Omental fat pad (tissue), 4 donors: ENCODE measurements around the gene WDR11. TPM values are rescaled to one million over a fixed set of nuclear protein-coding genes. Genes with fewer than 3 reads are reported as not detected.

ENCODE experiments used
- ATAC-seq: fragments of 150-250 bp; one replicate; pipeline ENCODE4 v1.9.1; 2016; ENCODE audit warnings: mild to moderate bottlenecking, moderate library complexity; ENCODE audit not compliant: low FRiP score
- DNase-seq: peaks from one replicate; pipeline ENCODE4 v3.0.0-alpha.2; 2019; ENCODE audit warnings: low spot score
- total RNA-seq, 4 donors: library from RNA; depleted of rRNA; stranded (reverse); fragments of >200 nt; gene quantifications; one replicate each; pipeline ENCODE4 v1.1.0, GENCODE V29; 2016
- TF ChIP-seq, protein P1 (sequence below), 3 donors: fragments of 450-650 bp; IDR thresholded peaks; one replicate each; pipeline ENCODE4 v1.5.1; 2016 to 2017; ENCODE audit warnings: antibody characterized with exemption in 3 of 3, mild to moderate bottlenecking in 3 of 3, moderate library complexity in 2 of 3

Gene WDR11
- total RNA-seq, 4 donors from 2014 or later, result 43.3 to 63.2 (median 55.0) TPM

DNA sequence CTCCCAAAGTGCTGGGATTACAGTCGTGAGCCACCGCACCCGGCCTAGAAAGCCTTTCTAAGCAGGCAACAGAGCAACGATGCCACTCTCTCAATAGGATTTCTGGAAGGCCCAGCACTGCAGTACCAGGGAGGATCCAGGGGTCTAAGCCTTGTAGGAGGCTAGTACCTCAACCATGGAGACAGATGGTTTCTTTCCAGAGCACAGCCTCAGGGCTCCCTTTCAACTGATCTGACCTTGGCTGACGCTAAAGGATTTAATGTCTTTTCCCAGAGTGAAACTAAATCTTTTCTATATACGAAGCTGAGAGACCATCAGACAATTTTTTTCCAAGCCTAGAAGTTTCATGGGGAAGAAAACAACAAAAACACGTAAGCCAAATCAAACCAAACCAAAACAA, 78.0 kb downstream of the WDR11 start:
- no peak for ATAC-seq
- TF ChIP-seq, protein P1, sequence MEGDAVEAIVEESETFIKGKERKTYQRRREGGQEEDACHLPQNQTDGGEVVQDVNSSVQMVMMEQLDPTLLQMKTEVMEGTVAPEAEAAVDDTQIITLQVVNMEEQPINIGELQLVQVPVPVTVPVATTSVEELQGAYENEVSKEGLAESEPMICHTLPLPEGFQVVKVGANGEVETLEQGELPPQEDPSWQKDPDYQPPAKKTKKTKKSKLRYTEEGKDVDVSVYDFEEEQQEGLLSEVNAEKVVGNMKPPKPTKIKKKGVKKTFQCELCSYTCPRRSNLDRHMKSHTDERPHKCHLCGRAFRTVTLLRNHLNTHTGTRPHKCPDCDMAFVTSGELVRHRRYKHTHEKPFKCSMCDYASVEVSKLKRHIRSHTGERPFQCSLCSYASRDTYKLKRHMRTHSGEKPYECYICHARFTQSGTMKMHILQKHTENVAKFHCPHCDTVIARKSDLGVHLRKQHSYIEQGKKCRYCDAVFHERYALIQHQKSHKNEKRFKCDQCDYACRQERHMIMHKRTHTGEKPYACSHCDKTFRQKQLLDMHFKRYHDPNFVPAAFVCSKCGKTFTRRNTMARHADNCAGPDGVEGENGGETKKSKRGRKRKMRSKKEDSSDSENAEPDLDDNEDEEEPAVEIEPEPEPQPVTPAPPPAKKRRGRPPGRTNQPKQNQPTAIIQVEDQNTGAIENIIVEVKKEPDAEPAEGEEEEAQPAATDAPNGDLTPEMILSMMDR (IDR thresholded peaks at IDR 0.05), result no peak
- no peak for DNase-seq

GRCh38 chr10:120931423-120931822, 80.3 kb downstream of the WDR11 start:
- TF ChIP-seq, protein P1 (IDR thresholded peaks at IDR 0.05), result no peak
- ATAC-seq, result no peak
- no peak for DNase-seq

DNA sequence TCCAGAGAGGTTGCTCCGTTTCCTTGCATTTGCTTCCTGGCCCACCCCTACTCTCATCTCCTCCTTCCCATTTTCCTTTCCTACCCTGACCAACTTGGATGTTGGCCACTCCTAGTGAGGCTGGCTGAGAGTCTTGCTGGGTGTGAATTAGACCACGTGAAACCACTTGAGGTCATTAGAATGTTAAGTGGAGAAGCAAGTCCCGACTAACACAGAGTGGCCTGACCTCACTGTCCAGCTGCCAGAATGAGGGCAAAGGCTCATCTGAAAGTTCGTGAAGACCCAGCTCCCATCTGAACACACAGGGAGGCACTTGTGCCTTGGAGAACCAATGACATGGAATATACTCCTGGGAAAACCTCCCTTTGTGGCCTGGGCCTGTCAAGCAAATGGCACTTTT, 80.8 kb downstream of the WDR11 start:
- ATAC-seq, result no peak
- no peak for DNase-seq
- TF ChIP-seq, protein P1 (IDR thresholded peaks at IDR 0.05), result no peak

GRCh38 chr10:120938822-120939221, 87.7 kb downstream of the WDR11 start:
- ATAC-seq (no peak), DNase-seq (no peak)
- TF ChIP-seq, protein P1 (IDR thresholded peaks at IDR 0.05), result no peak

DNA sequence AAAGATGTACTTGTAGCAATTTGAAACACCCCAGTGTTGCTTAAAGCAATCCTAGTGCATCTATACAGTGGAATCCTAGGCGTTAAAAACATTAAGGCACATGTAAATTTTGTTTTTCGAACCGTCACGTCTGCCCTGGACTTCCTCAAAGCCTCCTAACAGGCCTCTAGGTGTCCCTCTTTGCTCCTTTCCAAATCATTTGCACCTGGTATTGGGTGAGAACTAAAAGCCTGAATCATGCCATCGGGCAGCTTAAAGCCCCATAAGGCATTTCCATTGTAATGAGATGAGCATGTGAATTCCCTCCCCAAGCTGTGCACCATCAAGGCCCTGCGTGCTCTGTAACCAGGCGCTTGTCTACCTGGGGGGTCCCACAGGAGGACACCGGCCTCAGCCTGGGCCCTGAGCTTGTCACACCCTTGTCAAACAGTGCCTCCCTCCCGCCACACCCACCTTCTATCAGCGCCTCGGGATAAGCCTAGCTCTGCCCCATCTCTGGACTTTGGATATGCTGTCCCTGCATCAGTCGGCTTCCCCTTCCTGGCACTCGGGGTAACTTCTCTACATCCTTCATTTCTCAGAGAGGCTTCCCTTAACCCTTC, 89.2 kb downstream of the WDR11 start:
- TF ChIP-seq, protein P1 (IDR thresholded peaks at IDR 0.05), result no peak
- DNase-seq, result no peak
- no peak for ATAC-seq

DNA sequence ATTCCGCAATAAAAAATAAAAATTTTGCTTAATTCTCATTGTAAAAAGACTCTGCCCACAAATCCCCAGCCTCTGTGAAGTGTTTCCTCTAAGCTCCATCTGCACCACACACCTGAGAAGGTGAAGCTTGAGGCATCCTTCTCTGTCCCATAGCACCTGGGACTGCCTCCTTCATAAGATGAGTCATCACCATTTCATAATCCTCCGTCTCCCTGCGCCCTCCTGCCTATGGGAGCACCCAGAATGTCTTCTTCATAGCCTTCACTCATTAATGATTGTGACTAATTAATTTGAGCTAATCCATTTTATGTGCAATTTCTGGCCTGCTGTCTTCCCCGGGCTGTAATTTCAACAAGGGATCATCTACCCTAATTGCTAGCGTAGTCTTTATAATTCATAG, 90.3 kb downstream of the WDR11 start:
- ATAC-seq (no peak), DNase-seq (no peak)
- TF ChIP-seq, protein P1 (IDR thresholded peaks at IDR 0.05), result no peak

DNA sequence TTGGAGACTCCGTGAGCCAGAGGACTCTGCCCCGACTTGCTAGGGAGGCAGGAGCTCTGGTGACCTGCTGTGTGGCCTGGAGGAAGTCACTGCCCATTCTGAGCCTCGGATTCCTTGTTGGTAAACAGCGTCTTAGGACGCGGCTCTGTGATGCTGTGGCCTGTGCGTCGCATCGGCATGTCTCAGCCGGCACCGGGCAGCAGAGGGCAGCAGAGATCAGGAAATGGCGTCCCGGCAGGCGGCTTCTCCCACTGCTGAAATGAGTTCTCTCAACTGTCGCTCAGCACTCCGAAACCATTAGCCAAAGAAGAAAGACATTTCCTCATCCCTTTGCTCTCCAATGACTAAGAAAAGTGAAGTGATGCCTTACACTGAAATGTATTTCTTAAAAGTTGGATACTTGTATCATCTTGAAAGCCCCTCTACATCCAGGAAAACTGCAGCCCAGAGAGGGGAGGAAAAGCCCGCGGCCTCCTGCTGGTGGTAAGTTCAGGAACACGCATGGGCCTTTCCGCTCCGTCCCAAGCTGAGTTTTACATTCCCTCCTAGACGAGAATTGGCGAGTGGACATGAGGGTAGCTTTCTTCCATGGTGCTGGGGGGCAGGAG, 91.7 kb downstream of the WDR11 start:
- peak; percentile 72 for DNase-seq
- TF ChIP-seq, protein P1 (IDR thresholded peaks at IDR 0.05), result peak in 2 of 3 donors; percentile 19 to 54
- peak; percentile 77 for ATAC-seq
